ENCODE results near the gene HNF1B.

- TF ChIP-seq TEAD4 (IDR thresholded peaks at IDR 0.05; ENCODE audit: borderline replicate concordance, insufficient read depth): no peak
- TF ChIP-seq USF2 (IDR thresholded peaks at IDR 0.05; ENCODE audit: borderline replicate concordance, low read depth, low read length): no peak
- no peak for TF ChIP-seq TCF12 (IDR thresholded peaks at IDR 0.05)
- TF ChIP-seq CTCF (IDR thresholded peaks at IDR 0.05): no peak
- no peak for TF ChIP-seq MEF2A (IDR thresholded peaks at IDR 0.05; ENCODE audit: borderline replicate concordance, low read depth)
- no peak for TF ChIP-seq MXI1 (IDR thresholded peaks at IDR 0.05; ENCODE audit: low read depth, low read length)
These were observed 19.8 kb downstream of the HNF1B start for GRCh38 chr17:37725021-37725595.

All from SK-N-SH (cell line).